T-helper 1 cell (primary cell): ENCODE results near the gene EPHA3.

ENCODE experiments used
- DNase-seq, 5 donors: peaks; one replicate each; pipeline ENCODE4 v3.0.0-alpha.2; 2012 to 2020
- total RNA-seq, 4 donors: gene quantifications; one replicate each; lab custom pipeline; 2026; lab: John Stamatoyannopoulos, UW

Gene EPHA3
- 0 reads per million in 4 donors for total RNA-seq

- peak in 3 of 5 donors; percentile 11 to 25 (median 13) for DNase-seq
Measured at GRCh38 chr3:89107461-89108290, at the start of gene EPHA3. Gene EPHA3, plus strand, starts transcription at chr3:89107621. Its CDS starts 128 bp downstream, at chr3:89107749.

GRCh38 chr3:89058371-89058770, 49.0 kb upstream of the EPHA3 start:
- DNase-seq, result no peak

GRCh38 chr3:89059211-89059925, 48.1 kb upstream of the EPHA3 start:
- no peak for DNase-seq

GRCh38 chr3:89061259-89061658, 46.2 kb upstream of the EPHA3 start:
- DNase-seq, result no peak

GRCh38 chr3:89067736-89068135, 39.7 kb upstream of the EPHA3 start:
- no peak for DNase-seq

GRCh38 chr3:89072642-89073041, 34.8 kb upstream of the EPHA3 start:
- DNase-seq, result no peak

- no peak for DNase-seq
Measured at GRCh38 chr3:89079944-89080343, 27.5 kb upstream of the EPHA3 start.

GRCh38 chr3:89087851-89088250, 19.6 kb upstream of the EPHA3 start:
- DNase-seq, result no peak

GRCh38 chr3:89098173-89098572, 9.2 kb upstream of the EPHA3 start:
- DNase-seq, result no peak

GRCh38 chr3:89098964-89099585, 8.3 kb upstream of the EPHA3 start:
- DNase-seq, result peak in 1 of 5 donors; percentile 26

- no peak for DNase-seq
Measured at GRCh38 chr3:89101251-89101650, 6.2 kb upstream of the EPHA3 start.

- DNase-seq, result no peak
Measured at GRCh38 chr3:89101921-89102320, 5.5 kb upstream of the EPHA3 start.

GRCh38 chr3:89104499-89104898, 2.9 kb upstream of the EPHA3 start:
- DNase-seq, result no peak

GRCh38 chr3:89105503-89105902, 1.9 kb upstream of the EPHA3 start:
- no peak for DNase-seq

GRCh38 chr3:89108291-89108550, 800 bp downstream of the EPHA3 start:
- DNase-seq, result no peak

- DNase-seq, result no peak
Measured at GRCh38 chr3:89113344-89113743, 5.9 kb downstream of the EPHA3 start.

GRCh38 chr3:89113893-89114840, 6.7 kb downstream of the EPHA3 start:
- DNase-seq, result no peak

GRCh38 chr3:89114841-89115223, 7.4 kb downstream of the EPHA3 start:
- DNase-seq, result no peak

- no peak for DNase-seq
Measured at GRCh38 chr3:89116476-89116875, 9.1 kb downstream of the EPHA3 start.

GRCh38 chr3:89138048-89138447, 30.6 kb downstream of the EPHA3 start:
- DNase-seq, result no peak

- DNase-seq, result no peak
Measured at GRCh38 chr3:89139870-89140269, 32.4 kb downstream of the EPHA3 start.

- no peak for DNase-seq
Measured at GRCh38 chr3:89144080-89144479, 36.7 kb downstream of the EPHA3 start.

- no peak for DNase-seq
Measured at GRCh38 chr3:89145995-89146394, 38.6 kb downstream of the EPHA3 start.
